OCI-M1 (cell line): ENCODE results near the gene CMTM6.
A peak's percentile ranks its signal among the peaks of the same experiment; 100 is the strongest.
"Not testable (repeated sequence)": the region's sequence is repeated elsewhere in the genome, so short reads cannot be mapped to it uniquely, and the experiment has no call there.

Experiments
- DNase-seq: peaks from one replicate; lab custom pipeline; 2025; lab: John Stamatoyannopoulos, UW

The CMTM6 gene

GRCh38 chr3:32466808-32467207 is 35.8 kb downstream of the CMTM6 start:
- not testable (repeated sequence) for DNase-seq

GRCh38 chr3:32464726-32465125 is 37.9 kb downstream of the CMTM6 start:
- not testable (repeated sequence) for DNase-seq

- not testable (repeated sequence) for DNase-seq
These were observed 39.2 kb downstream of the CMTM6 start for GRCh38 chr3:32463415-32463814.

GRCh38 chr3:32462191-32462986 is 40.3 kb downstream of the CMTM6 start:
- peak; percentile 41 for DNase-seq

- DNase-seq, result peak; percentile 15
These were observed 41.7 kb downstream of the CMTM6 start for GRCh38 chr3:32460817-32461496.

- no peak for DNase-seq
These were observed 42.5 kb downstream of the CMTM6 start for GRCh38 chr3:32460031-32460749.

GRCh38 chr3:32459450-32459849 is 43.2 kb downstream of the CMTM6 start:
- no peak for DNase-seq

GRCh38 chr3:32457971-32458471 is 44.6 kb downstream of the CMTM6 start:
- DNase-seq, result peak; percentile 39

GRCh38 chr3:32456429-32457130 is 46.1 kb downstream of the CMTM6 start:
- no peak for DNase-seq

GRCh38 chr3:32455609-32456428 is 46.8 kb downstream of the CMTM6 start:
- DNase-seq, result no peak

GRCh38 chr3:32454731-32455608 is 47.7 kb downstream of the CMTM6 start:
- DNase-seq, result no peak

GRCh38 chr3:32454111-32454510 is 48.5 kb downstream of the CMTM6 start:
- no peak for DNase-seq

GRCh38 chr3:32453346-32453745 is 49.3 kb downstream of the CMTM6 start:
- no peak for DNase-seq

GRCh38 chr3:32452009-32452408 is 50.6 kb downstream of the CMTM6 start:
- DNase-seq, result no peak

GRCh38 chr3:32450992-32451659 is 51.5 kb downstream of the CMTM6 start:
- DNase-seq, result no peak

GRCh38 chr3:32450426-32450825 is 52.2 kb downstream of the CMTM6 start:
- DNase-seq, result no peak

GRCh38 chr3:32449691-32450090 is 53.0 kb downstream of the CMTM6 start:
- no peak for DNase-seq

GRCh38 chr3:32448686-32449474 is 53.8 kb downstream of the CMTM6 start:
- DNase-seq, result no peak
